ENCODE measurements around the gene SP140.
"Not testable (repeated sequence)": the region's sequence is repeated elsewhere in the genome, so short reads cannot be mapped to it uniquely, and the experiment has no call there.

SP140 gene

GRCh38 chr2:230225486-230225885, at the start of gene SP140:
SP140 (plus strand) TSS chr2:230225736; CDS start chr2:230225845, 109 bp downstream.
- peak; percentile 70 for DNase-seq (ENCODE audit: low spot score)

DNA sequence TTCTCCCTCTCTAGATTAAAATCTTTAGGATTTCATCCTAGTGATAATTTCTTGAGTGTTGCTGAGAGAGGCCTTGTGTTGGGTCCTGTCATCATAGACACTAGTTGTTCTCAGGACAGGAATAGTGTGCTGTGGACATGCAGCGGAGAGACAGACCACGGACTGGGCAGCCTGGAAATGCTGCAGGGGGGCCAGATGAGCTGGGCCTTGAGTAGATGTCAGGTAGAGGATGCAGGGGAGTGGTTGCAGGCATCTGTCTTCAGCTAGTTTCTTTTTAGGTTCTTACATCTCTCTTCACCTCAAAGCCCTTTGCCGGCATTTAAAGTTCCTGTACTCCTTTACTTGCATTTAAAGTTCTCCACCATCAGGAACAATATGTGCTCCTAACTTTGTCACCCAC, 48.5 kb upstream of the SP140 start:
- DNase-seq (ENCODE audit: low spot score), result no peak

DNA sequence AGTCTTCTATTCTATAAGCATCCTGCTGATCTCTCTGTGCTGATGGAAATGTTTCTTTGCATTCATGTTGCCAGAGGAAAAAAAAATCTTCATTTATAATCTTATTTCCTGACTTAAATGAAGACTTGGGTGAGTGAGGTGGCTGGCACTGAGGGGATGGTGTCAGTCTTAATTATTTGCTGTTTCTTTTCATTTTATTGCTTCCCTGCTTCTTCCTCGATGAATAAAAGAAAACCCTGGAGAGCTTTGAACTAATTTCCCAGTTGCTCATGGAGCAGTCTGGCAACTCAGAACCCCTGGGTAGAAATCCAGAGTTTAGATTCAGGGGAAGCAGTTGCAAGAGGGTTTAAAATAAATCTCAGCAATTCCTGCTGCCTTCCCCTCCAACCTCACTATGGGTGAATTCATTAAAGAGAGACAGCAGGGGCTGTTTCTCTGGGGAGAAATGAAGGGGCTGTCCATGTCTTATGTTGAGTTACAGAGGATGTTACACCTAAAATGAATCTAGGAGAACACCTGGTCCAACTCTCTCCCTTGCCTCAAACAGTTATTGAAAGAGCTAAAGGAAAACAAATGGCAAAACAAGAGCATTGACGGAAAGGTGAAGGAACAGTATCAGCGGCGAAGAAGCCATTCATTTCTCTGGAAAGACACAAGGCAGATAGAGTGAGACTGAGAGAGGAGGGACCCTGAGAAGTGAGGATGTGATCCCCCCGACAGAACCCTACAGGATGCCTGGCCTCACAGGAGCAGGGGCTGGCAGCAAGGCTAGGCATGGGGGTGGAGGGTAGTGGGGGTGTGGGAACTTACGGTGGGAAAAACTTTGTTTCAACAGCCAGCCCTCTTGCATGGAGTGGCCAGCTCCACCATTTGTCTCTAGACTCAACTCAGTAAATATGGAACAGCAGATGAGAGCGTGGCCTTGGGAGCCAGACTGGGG, 46.7 kb upstream of the SP140 start:
- no peak for DNase-seq (ENCODE audit: low spot score)

GRCh38 chr2:230179907-230180306, 45.6 kb upstream of the SP140 start:
- no peak for DNase-seq (ENCODE audit: low spot score)

- no peak for DNase-seq (ENCODE audit: low spot score)
These were observed 44.3 kb upstream of the SP140 start for GRCh38 chr2:230181195-230181594.

DNA sequence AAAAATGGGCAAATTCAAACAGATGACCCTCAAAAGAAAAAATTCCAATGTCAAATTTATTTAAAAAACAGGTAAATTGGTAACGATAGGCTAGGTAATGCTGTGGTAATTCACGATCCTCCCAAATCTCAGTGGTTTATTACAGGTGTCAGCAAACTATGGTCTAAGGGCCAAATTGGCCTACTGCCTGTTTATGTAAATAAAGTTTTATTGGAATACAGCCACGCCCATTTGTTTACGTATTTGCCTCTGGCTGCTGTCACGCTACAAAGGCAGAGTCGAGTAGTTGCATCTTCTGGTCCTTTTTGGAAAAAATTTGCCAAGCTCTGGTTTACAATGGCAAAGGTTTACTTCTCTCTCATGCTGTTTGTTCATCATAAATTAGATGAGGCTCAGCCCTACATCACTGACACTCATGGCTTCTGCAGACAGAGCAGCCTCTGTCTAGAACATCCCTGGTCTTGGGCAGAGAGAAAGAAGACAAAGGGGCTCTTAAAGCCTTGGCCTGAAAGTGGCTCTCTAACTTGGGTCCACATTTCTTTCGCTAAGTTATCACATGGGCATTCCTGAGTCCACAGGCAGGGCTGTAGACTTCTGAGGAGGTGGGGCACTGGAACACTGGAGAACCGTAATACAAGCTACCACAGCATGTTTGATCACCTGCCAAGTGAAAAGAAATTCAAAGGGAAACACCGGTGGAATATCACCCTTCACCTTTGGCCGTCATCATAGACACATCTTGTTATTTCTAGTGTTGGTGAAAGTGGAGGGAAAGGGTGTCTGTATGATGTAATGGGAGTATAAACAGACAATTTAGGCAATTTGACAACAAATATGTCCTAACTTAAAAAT, 40.6 kb upstream of the SP140 start:
- no peak for DNase-seq (ENCODE audit: low spot score)

DNA sequence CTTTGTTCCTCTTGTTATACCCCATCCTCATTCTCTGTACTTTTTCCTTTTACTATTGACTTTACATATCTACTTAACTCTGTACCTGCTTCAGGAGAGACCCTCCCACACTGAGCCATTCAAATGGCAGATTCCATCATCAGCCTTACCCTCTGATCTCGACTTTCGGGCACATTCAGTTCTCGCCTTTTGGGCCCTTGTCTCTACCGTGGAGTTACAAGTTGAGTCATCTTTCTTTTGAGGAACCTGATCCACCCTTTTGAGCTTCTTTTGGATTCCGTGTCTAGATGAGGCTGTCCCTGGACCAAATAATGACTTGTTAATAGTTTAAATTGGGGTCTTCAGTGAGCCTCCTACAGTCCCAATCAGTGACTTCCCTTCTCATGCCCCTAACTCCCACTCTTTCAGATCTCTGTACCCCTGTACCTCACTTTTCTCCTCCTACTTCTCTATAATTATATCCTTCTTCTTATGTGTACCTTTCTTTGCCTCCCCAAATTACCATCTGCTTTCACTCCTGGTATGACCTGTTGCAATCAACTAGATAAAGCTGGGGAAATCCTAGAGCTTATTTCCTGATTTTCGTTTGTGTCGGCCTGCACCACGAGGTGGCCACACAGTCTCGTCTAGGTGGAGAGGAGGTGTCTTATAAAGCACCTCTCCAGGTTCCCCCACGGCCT, 23.0 kb upstream of the SP140 start:
- DNase-seq (ENCODE audit: low spot score), result no peak

GRCh38 chr2:230203110-230203676, 22.3 kb upstream of the SP140 start:
- DNase-seq (ENCODE audit: low spot score), result no peak

GRCh38 chr2:230205034-230205433, 20.5 kb upstream of the SP140 start:
- DNase-seq (ENCODE audit: low spot score), result no peak

- no peak for DNase-seq (ENCODE audit: low spot score)
These were observed 19.8 kb upstream of the SP140 start for GRCh38 chr2:230205721-230206120.

- no peak for DNase-seq (ENCODE audit: low spot score)
These were observed 17.0 kb upstream of the SP140 start for GRCh38 chr2:230208576-230208975.

DNA sequence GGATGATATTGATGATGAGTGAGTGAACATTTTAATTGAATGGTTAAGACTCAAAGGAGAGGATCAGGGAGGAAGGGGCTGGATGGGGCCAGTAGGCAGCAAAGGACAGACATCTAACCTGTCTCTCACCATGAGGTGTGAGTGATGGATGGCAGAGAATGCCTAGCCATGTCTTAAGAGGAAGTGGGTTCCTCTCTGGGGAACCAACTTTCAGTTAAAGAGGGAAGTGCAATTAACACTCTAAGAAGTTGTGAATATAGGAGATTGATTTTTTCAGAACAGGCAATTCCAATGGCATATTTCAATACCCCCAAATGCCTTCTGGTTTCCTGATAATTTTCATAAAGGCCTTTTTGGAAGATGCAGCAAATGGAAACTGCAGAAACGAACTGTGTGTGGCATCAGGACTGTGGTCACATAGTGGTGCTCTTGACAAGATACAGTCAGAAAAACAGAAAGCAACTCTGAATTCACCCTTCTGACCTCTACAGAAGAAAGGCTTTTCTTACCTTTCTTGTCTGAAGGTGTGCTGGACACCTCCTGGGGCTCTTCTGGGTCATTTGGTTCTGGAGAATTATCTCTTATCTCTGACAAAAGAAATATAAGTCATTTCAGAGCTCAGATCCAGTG, 16.0 kb upstream of the SP140 start:
- no peak for DNase-seq (ENCODE audit: low spot score)

GRCh38 chr2:230216489-230216888, 9.0 kb upstream of the SP140 start:
- no peak for DNase-seq (ENCODE audit: low spot score)

GRCh38 chr2:230217424-230217823, 8.1 kb upstream of the SP140 start:
- no peak for DNase-seq (ENCODE audit: low spot score)

GRCh38 chr2:230218421-230218820, 7.1 kb upstream of the SP140 start:
- peak; percentile 29 for DNase-seq (ENCODE audit: low spot score)

DNA sequence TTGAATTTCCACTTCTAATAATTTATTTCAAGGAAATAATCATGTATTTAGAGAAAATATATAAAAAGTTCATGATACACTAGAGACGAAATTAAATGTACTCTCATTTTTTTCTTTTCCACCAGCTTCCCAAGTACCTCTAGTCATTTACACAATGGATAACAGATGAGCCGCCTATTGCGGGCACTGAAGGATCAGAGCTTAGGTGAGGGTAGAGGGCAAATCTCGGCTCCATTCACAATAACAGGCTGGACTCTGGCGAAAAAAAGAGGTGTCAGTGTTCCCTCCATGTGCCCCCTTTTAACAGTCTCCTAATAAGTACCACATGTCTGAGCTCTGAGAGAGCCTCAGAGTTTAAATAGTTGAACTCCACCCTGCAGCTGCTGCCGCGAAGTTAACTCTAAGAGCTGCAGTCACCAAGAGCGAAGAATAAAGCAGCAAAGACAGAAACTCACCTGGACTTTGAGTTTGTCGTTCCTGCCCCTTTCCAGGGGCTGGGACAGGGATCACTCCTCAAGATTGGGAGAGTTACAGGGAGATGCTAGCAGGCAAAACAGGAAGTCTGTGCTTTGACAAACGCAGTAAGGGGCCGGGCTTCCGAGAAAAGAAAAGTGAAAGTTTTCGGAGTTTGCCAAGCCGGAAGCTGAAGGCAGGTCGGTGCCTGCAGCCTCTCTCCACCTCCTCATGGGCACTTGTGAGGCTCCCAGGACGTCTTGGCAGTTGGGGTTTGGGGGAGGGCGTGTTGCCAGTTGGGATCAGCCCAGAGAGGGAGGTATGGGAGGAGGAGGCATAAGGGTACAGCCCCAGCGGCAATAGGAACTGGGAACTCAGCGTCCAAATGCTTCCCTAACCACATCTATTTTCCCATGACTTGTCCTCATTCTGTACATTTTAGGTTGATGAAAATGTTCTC, 5.9 kb upstream of the SP140 start, which contains the start of gene SP110:
Gene SP110, minus strand, starts transcription at position 566 of the 913 bp plus-strand sequence. CDS start 3,057 bp downstream, outside the sequence.
- peak; percentile 73 for DNase-seq (ENCODE audit: low spot score)

- DNase-seq (ENCODE audit: low spot score), result no peak
These were observed 5.1 kb upstream of the SP140 start for GRCh38 chr2:230220347-230220969.

GRCh38 chr2:230221493-230221892, 4.0 kb upstream of the SP140 start:
- no peak for DNase-seq (ENCODE audit: low spot score)

- not testable (repeated sequence) for DNase-seq (ENCODE audit: low spot score)
These were observed 2.7 kb upstream of the SP140 start for GRCh38 chr2:230222829-230223228.

- DNase-seq (ENCODE audit: low spot score), result no peak
These were observed 1.1 kb upstream of the SP140 start for GRCh38 chr2:230224458-230224857.
